Neural progenitor cell (in vitro differentiated cells): ENCODE measurements around the gene FRRS1L. TPM values are rescaled to one million over a fixed set of nuclear protein-coding genes. Genes with fewer than 3 reads are reported as not detected.

ENCODE experiments used
- DNase-seq: peaks from one replicate; pipeline ENCODE4 v3.0.0-alpha.2; 2016; ENCODE audit warnings: low spot score
- H2AFZ ChIP-seq: fragments of 200-600 bp; sonication (generic); replicated peaks from 2 replicates; pipeline ENCODE4 v1.6.1; 2016; ENCODE audit warnings: antibody characterized with exemption
- H3F3A ChIP-seq: fragments of 200-600 bp; sonication (generic); 2 replicates; pipeline ENCODE4 v1.6.1; 2016; ENCODE audit warnings: antibody characterized with exemption, low read depth
- H3K27ac ChIP-seq: fragments of 200-600 bp; sonication (generic); 2 replicates; pipeline ENCODE4 v1.5.1; 2016; ENCODE audit warnings: mild to moderate bottlenecking
- H3K27me3 ChIP-seq: fragments of 200-600 bp; sonication (generic); 2 replicates; pipeline ENCODE4 v1.6.1; 2016; ENCODE audit warnings: mild to moderate bottlenecking, moderate library complexity
- H3K36me3 ChIP-seq: fragments of 200-600 bp; sonication (generic); 2 replicates; pipeline ENCODE4 v1.5.1; 2016
- H3K4me1 ChIP-seq: fragments of 200-600 bp; sonication (generic); 2 replicates; pipeline ENCODE4 v1.6.1; 2016; ENCODE audit warnings: mixed run types
- H3K4me2 ChIP-seq: fragments of 200-600 bp; sonication (generic); 2 replicates; pipeline ENCODE4 v1.6.1; 2016
- H3K4me3 ChIP-seq: fragments of 200-600 bp; sonication (generic); 2 replicates; pipeline ENCODE4 v1.5.1; 2016
- H3K79me2 ChIP-seq: fragments of 200-600 bp; sonication (generic); 2 replicates; pipeline ENCODE4 v1.6.1; 2016; ENCODE audit warnings: low read depth
- H3K9ac ChIP-seq: fragments of 200-600 bp; sonication (generic); 2 replicates; pipeline ENCODE4 v1.6.1; 2016
- H3K9me3 ChIP-seq: fragments of 200-600 bp; sonication (generic); 2 replicates; pipeline ENCODE4 v1.5.1; 2016; ENCODE audit warnings: low read depth
- H4K20me1 ChIP-seq: fragments of 200-600 bp; sonication (generic); 2 replicates; pipeline ENCODE4 v1.6.1; 2016; ENCODE audit warnings: low read depth
- H3K27ac Mint-ChIP-seq: 3 replicates; pipeline ENCODE4 v1.8.0; 2021; ENCODE audit warnings: mixed read lengths
- H3K27me3 Mint-ChIP-seq: 2 replicates; pipeline ENCODE4 v1.8.0; 2022; ENCODE audit warnings: low read depth, mild to moderate bottlenecking, inconsistent platforms, moderate library complexity, mixed read lengths; ENCODE audit not compliant: insufficient read depth
- H3K36me3 Mint-ChIP-seq: 3 replicates; pipeline ENCODE4 v1.8.0; 2021; ENCODE audit warnings: mixed read lengths
- H3K4me1 Mint-ChIP-seq: 3 replicates; pipeline ENCODE4 v1.8.0; 2021; ENCODE audit warnings: mixed read lengths
- H3K4me3 Mint-ChIP-seq: 3 replicates; pipeline ENCODE4 v1.8.0; 2021; ENCODE audit warnings: mild to moderate bottlenecking, moderate library complexity, mixed read lengths
- H3K9me3 Mint-ChIP-seq: 3 replicates; pipeline ENCODE4 v1.8.0; 2020; ENCODE audit warnings: mixed read lengths
- EZH2 ChIP-seq: fragments of 200-600 bp; sonication (generic); IDR thresholded peaks from 2 replicates; pipeline ENCODE4 v1.6.1; 2017; ENCODE audit warnings: antibody characterized with exemption, mild to moderate bottlenecking, moderate library complexity
- EZH2phosphoT487 ChIP-seq: fragments of 200-600 bp; sonication (generic); IDR thresholded peaks from 2 replicates; pipeline ENCODE4 v1.6.1; 2017; ENCODE audit warnings: antibody characterized with exemption
- small RNA-seq: library from RNA; depleted of rRNA; stranded (forward); fragments of <200 nt; gene quantifications from one replicate; pipeline ENCODE3, GENCODE V24; 2015
- total RNA-seq: library from RNA; depleted of rRNA; stranded (reverse); fragments of >200 nt; gene quantifications from 2 replicates; pipeline ENCODE4 v1.2.3, GENCODE V29; 2015; ENCODE audit warnings: low replicate concordance
- TF ChIP-seq, protein P1 (sequence below): fragments of 200-600 bp; sonication (generic); IDR thresholded peaks from 2 replicates; pipeline ENCODE4 v1.5.1; 2017; ENCODE audit warnings: antibody characterized with exemption, mild to moderate bottlenecking

Gene FRRS1L
- total RNA-seq, 1 donor from 2014 or later, result 13.3 TPM

DNA sequence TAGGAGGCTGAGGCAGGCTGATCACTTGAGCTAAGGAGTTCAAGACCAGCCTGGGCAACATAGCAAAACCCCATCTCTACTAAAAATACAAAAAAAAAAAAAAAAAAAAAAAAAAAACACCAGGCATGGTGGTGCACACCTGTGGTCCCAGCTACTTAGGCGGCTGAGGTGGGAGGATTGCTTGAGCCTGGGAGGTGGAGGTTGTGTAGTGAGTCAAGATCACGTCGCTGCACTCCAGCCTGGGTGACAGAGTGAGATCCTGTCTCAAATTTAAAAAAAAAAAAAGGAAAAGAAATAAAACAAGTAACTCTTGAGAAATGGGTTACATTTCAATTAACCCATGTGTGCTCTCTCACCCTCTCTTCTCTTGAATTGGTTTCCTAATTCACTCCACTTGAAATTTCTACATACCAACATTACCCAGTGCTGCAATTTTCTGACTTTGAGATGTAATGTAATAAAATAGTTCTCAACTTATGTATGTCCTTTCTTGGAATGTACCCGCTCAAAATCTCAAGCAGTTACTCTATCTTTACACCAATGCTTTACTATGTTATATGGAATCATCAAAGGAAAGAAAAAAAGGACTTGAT is 83.1 kb downstream of the FRRS1L start:
- Histone ChIP-seq H3K27me3 (no peaks in the 10 kb centered on the region), H3K4me2 (no peak overlapping the region), H3K27ac (no peak overlapping the region), H3F3A (no peaks in the 10 kb centered on the region), H3K4me1 (no peaks in the 10 kb centered on the region), H3K9me3 (no peaks in the 10 kb centered on the region), H4K20me1 (no peaks in the 10 kb centered on the region), H2AFZ (no peak overlapping the region), H3K4me3 (no peak overlapping the region), H3K36me3 (peaks cover 5% of the 10 kb centered on the region), H3K9ac (no peak overlapping the region), H3K79me2 (no peaks in the 10 kb centered on the region)
- Mint-ChIP-seq H3K4me3 (no peak overlapping the region), H3K27ac (no peak overlapping the region), H3K27me3 (no peaks in the 10 kb centered on the region), H3K36me3 (peaks cover 17% of the 10 kb centered on the region), H3K9me3 (no peaks in the 10 kb centered on the region), H3K4me1 (no peaks in the 10 kb centered on the region)
- no peak for DNase-seq
- TF ChIP-seq EZH2, result no peak
- TF ChIP-seq, protein P1, sequence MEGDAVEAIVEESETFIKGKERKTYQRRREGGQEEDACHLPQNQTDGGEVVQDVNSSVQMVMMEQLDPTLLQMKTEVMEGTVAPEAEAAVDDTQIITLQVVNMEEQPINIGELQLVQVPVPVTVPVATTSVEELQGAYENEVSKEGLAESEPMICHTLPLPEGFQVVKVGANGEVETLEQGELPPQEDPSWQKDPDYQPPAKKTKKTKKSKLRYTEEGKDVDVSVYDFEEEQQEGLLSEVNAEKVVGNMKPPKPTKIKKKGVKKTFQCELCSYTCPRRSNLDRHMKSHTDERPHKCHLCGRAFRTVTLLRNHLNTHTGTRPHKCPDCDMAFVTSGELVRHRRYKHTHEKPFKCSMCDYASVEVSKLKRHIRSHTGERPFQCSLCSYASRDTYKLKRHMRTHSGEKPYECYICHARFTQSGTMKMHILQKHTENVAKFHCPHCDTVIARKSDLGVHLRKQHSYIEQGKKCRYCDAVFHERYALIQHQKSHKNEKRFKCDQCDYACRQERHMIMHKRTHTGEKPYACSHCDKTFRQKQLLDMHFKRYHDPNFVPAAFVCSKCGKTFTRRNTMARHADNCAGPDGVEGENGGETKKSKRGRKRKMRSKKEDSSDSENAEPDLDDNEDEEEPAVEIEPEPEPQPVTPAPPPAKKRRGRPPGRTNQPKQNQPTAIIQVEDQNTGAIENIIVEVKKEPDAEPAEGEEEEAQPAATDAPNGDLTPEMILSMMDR, result no peak
- no peak for TF ChIP-seq EZH2phosphoT487

DNA sequence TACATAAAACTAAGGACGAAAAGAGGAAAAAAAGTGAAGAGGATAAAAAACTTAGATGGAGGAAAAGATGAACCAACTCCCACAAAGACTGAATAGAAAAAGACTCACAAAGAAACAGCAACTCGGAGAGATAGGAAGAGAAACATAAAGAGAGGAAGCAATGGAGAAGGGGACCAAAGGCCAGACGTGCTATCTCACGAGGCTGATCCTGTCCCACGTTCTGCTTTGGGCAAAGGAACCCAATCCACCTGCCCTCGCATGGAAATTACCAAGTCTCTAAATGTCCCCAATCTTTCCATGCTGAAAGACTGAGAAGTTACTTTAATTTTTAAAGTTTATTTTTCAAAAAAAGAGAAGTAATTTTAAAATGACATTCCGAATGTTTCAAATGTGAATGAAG is 83.9 kb downstream of the FRRS1L start:
- Histone ChIP-seq H3K4me1 (no peaks in the 10 kb centered on the region), H3F3A (no peaks in the 10 kb centered on the region), H3K79me2 (no peaks in the 10 kb centered on the region), H3K36me3 (peaks cover 11% of the 10 kb centered on the region), H2AFZ (no peak overlapping the region), H3K27me3 (no peaks in the 10 kb centered on the region), H3K9ac (no peak overlapping the region), H3K4me3 (no peak overlapping the region), H3K27ac (no peak overlapping the region), H4K20me1 (no peaks in the 10 kb centered on the region), H3K4me2 (no peak overlapping the region), H3K9me3 (no peaks in the 10 kb centered on the region)
- no peak for DNase-seq
- TF ChIP-seq EZH2phosphoT487 (no peak), EZH2 (no peak)
- TF ChIP-seq, protein P1, result no peak
- no peaks in the 10 kb centered on the region for H3K9me3 Mint-ChIP-seq
- H3K36me3 Mint-ChIP-seq, result peaks cover 18% of the 10 kb centered on the region
- no peak overlapping the region for H3K27ac Mint-ChIP-seq
- no peaks in the 10 kb centered on the region for H3K4me1 Mint-ChIP-seq
- H3K4me3 Mint-ChIP-seq, result no peak overlapping the region
- H3K27me3 Mint-ChIP-seq, result no peaks in the 10 kb centered on the region

DNA sequence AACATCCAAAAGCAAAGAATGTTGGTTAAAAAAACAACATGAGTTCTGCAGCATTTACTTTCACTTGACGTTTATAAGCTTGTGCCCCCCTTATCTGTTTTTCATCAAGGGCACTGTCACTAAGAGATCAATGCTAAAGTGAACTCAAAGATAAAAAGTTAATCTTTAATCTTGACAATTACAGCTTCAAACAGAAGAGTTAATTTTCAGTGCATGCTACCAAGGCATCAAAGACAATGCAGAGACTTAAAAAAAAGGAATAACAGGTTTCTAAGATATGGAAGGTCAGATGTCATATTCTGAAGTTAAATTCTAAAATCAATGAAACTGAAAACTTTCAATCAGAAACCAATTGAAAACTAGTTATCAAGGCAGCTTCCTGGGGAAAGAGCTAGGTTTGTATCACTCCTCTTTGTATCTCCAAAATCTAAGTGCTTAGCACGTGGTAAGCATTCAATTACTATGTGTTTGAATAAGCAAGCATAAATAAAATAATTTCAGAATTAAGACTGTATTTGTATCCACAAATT is 84.9 kb downstream of the FRRS1L start:
- H4K20me1 ChIP-seq, result no peaks in the 10 kb centered on the region
- TF ChIP-seq, protein P1, result no peak
- no peak for TF ChIP-seq EZH2phosphoT487
- TF ChIP-seq EZH2, result no peak
- no peak overlapping the region for H3K9ac ChIP-seq
- H3K79me2 ChIP-seq, result no peaks in the 10 kb centered on the region
- no peak overlapping the region for H3K4me3 ChIP-seq
- no peaks in the 10 kb centered on the region for H3K9me3 ChIP-seq
- no peak overlapping the region for H3K27ac ChIP-seq
- no peaks in the 10 kb centered on the region for H3K4me1 ChIP-seq
- H3K27ac Mint-ChIP-seq, result no peak overlapping the region
- DNase-seq, result no peak
- no peaks in the 10 kb centered on the region for H3K4me1 Mint-ChIP-seq
- H2AFZ ChIP-seq, result no peak overlapping the region
- peaks cover 14% of the 10 kb centered on the region for H3K36me3 ChIP-seq
- no peak overlapping the region for H3K4me3 Mint-ChIP-seq
- no peaks in the 10 kb centered on the region for H3K27me3 ChIP-seq
- peaks cover 14% of the 10 kb centered on the region for H3K36me3 Mint-ChIP-seq
- H3K4me2 ChIP-seq, result no peak overlapping the region
- H3K9me3 Mint-ChIP-seq, result no peaks in the 10 kb centered on the region
- no peaks in the 10 kb centered on the region for H3K27me3 Mint-ChIP-seq
- no peaks in the 10 kb centered on the region for H3F3A ChIP-seq

Small RNA genes lying within 50 kb of the gene (small RNA-seq; reads per million reads assigned to genes)
- not detected for gene RNU6-984P

Other genes starting within 250 kb of the FRRS1L start
- 42.8 and 97.2 TPM in 2 replicates for gene ELP1, start 233.1 kb downstream of the FRRS1L start, total RNA-seq
- 13.1 and 20.4 TPM in 2 replicates for gene ABITRAM, start 232.8 kb downstream of the FRRS1L start, total RNA-seq
- 102 and 156 TPM in 2 replicates for gene CTNNAL1, start 153.8 kb downstream of the FRRS1L start, total RNA-seq
- 65.9 and 85.3 TPM in 2 replicates for gene TMEM245, start 47.3 kb downstream of the FRRS1L start, total RNA-seq
- gene EPB41L4B, start 153.8 kb upstream of the FRRS1L start, total RNA-seq, result 5.0 and 6.2 TPM in 2 replicates